ENCODE data around the gene SECTM1.

Gene SECTM1

GRCh38 chr17:82282239-82283207 lies 51.0 kb downstream of the SECTM1 start:
- H3K79me1 ChIP-seq (replicated peaks; ENCODE audit: low read length, poor library complexity, severe bottlenecking) = no peaks in the 10 kb centered on the region
- H2BK5ac ChIP-seq (ENCODE audit: low read depth, low read length, poor library complexity, severe bottlenecking) = no peak overlapping the region
- peak overlapping the region; percentile 34 for H2BK15ac ChIP-seq (ENCODE audit: low read depth, poor library complexity, severe bottlenecking)
- peak overlapping the region in 1 of 2 experiments; percentile 26 for H2BK12ac ChIP-seq (ENCODE audit: low read length in 2 of 2)
- peaks cover 32% of the 10 kb centered on the region for H3K4me1 ChIP-seq (ENCODE audit: control insufficient read depth, insufficient read depth, low read depth, low read length)
- peak overlapping the region; percentile 24 for H2AK5ac ChIP-seq (ENCODE audit: low read length, severe bottlenecking)
- no peak for DNase-seq
- H4K8ac ChIP-seq (ENCODE audit: low read length) = peak overlapping the region; percentile 53
- H3K27me3 ChIP-seq (ENCODE audit: control insufficient read depth in 1 of 2, insufficient read depth in 1 of 2, low read length in 2 of 2) = no peaks in the 10 kb centered on the region
- no peak overlapping the region for H3K4me3 ChIP-seq (ENCODE audit: insufficient read depth in 1 of 2, low read depth in 1 of 2, low read length in 2 of 2)
- H4K91ac ChIP-seq (ENCODE audit: low read length) = peak overlapping the region; percentile 66
- H3K23ac ChIP-seq (ENCODE audit: low read length in 2 of 2) = no peak overlapping the region
- H3K14ac ChIP-seq (ENCODE audit: low read length in 2 of 2) = peak overlapping the region in 1 of 2 experiments; percentile 58
- no peaks in the 10 kb centered on the region for H3K9me3 ChIP-seq (ENCODE audit: control insufficient read depth, low read length)
- no peak overlapping the region for H3K18ac ChIP-seq (ENCODE audit: low read depth in 1 of 2, low read length in 2 of 2)
- no peak overlapping the region for H2AFZ ChIP-seq (ENCODE audit: low read depth, low read length)
- H2BK120ac ChIP-seq (ENCODE audit: low read depth, low read length) = peak overlapping the region; percentile 11
- no peak overlapping the region for H3K27ac ChIP-seq (ENCODE audit: low read length, poor library complexity, severe bottlenecking)
- peaks cover 5 to 6% of the 10 kb centered on the region in 2 experiments for H3K36me3 ChIP-seq (ENCODE audit: control insufficient read depth in 1 of 2, insufficient read depth in 2 of 2, low read depth in 1 of 2, low read length in 2 of 2)
- no peak overlapping the region for H3K4me2 ChIP-seq (ENCODE audit: low read length, poor library complexity, severe bottlenecking)
- no peak overlapping the region for H3K4ac ChIP-seq (ENCODE audit: low read depth in 1 of 2, low read length in 2 of 2)
- 89% methylated on average over 24 of the region's 25 CpGs for WGBS
- peak overlapping the region; percentile 38 for H3K9ac ChIP-seq (ENCODE audit: low read length)

DNA sequence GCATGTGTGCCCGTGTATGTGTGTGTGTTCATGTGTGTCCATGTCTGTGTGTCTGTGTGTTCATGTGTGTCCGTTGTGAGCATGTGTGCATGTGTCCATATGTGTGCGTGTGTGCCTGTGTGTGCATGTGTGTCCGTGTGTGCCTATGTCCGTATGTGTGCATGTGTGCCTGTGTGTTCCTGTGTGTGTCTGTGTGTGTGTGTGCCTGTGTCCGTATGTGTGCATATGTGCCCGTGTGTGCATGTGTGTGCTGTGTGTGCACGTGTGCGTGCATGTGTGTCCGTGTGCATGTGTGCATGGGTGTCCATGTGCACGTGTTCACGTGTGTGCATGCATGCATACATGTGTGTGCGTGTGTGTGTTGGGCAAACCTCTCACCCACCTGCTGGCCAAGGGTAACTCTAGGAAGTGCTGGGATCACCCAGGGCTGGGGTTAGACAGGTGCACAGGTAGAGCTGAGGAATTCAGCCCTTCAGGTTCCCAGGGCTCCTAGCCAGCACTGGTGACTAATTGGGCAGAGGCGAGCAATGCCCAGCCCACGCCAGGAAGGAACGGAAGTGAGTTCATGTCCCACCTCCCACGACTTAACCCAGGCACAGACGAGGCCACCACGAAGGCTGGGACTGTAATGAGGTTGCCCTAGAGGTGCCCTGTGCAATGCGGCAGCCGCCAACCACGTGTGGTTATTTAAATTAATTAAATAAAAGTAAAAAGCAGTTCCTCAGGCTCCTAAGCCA lies 51.9 kb downstream of the SECTM1 start:
- no peaks in the 10 kb centered on the region for H3K27me3 ChIP-seq (ENCODE audit: control insufficient read depth in 1 of 2, insufficient read depth in 1 of 2, low read length in 2 of 2)
- H3K79me1 ChIP-seq (replicated peaks; ENCODE audit: low read length, poor library complexity, severe bottlenecking) = no peaks in the 10 kb centered on the region
- H3K18ac ChIP-seq (ENCODE audit: low read depth in 1 of 2, low read length in 2 of 2) = no peak overlapping the region
- no peak overlapping the region for H3K4me2 ChIP-seq (ENCODE audit: low read length, poor library complexity, severe bottlenecking)
- H3K36me3 ChIP-seq (ENCODE audit: control insufficient read depth in 1 of 2, insufficient read depth in 2 of 2, low read depth in 1 of 2, low read length in 2 of 2) = peaks cover 5 to 9% of the 10 kb centered on the region in 2 experiments
- H3K4me3 ChIP-seq (ENCODE audit: insufficient read depth in 1 of 2, low read depth in 1 of 2, low read length in 2 of 2) = no peak overlapping the region
- no peak overlapping the region for H2BK5ac ChIP-seq (ENCODE audit: low read depth, low read length, poor library complexity, severe bottlenecking)
- H3K27ac ChIP-seq (ENCODE audit: low read length, poor library complexity, severe bottlenecking) = no peak overlapping the region
- H4K91ac ChIP-seq (ENCODE audit: low read length) = no peak overlapping the region
- no peak overlapping the region for H2AK5ac ChIP-seq (ENCODE audit: low read length, severe bottlenecking)
- no peak overlapping the region for H2BK120ac ChIP-seq (ENCODE audit: low read depth, low read length)
- H3K9ac ChIP-seq (ENCODE audit: low read length) = peak overlapping the region; percentile 38
- no peak overlapping the region for H2AFZ ChIP-seq (ENCODE audit: low read depth, low read length)
- no peak for DNase-seq
- WGBS = 90% methylated on average over 17 of the region's 22 CpGs
- H4K8ac ChIP-seq (ENCODE audit: low read length) = peak overlapping the region; percentile 20
- H3K4me1 ChIP-seq (ENCODE audit: control insufficient read depth, insufficient read depth, low read depth, low read length) = peaks cover 32% of the 10 kb centered on the region
- no peak overlapping the region for H2BK15ac ChIP-seq (ENCODE audit: low read depth, poor library complexity, severe bottlenecking)
- H3K9me3 ChIP-seq (ENCODE audit: control insufficient read depth, low read length) = no peaks in the 10 kb centered on the region
- no peak overlapping the region for H3K4ac ChIP-seq (ENCODE audit: low read depth in 1 of 2, low read length in 2 of 2)
- peak overlapping the region in 1 of 2 experiments; percentile 3 for H3K14ac ChIP-seq (ENCODE audit: low read length in 2 of 2)
- no peak overlapping the region for H3K23ac ChIP-seq (ENCODE audit: low read length in 2 of 2)
- no peak overlapping the region for H2BK12ac ChIP-seq (ENCODE audit: low read length in 2 of 2)

DNA sequence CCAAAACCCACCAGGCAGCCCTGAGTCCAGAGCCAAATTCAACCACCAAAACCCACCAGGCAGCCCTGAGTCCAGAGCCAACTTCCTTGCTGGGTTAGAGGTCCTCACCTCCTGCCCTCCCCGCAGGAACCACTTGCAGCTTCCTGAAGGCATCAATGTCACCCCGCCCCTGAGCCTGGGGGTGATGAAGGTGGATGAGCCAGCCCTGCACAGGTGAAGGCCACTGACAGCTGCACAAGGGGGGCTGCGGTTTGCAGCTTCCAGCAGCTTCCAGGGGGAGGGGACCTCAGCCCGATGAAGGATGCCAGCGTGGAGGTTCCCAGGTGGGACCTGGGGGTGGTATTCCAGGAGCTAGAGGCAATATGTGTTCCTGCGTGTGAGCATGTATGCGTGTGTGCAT lies 52.5 kb downstream of the SECTM1 start:
- Histone ChIP-seq H3K4me1 (ENCODE audit: control insufficient read depth, insufficient read depth, low read depth, low read length) (peaks cover 32% of the 10 kb centered on the region), H4K8ac (ENCODE audit: low read length) (no peak overlapping the region), H3K4me2 (ENCODE audit: low read length, poor library complexity, severe bottlenecking) (no peak overlapping the region), H2BK15ac (ENCODE audit: low read depth, poor library complexity, severe bottlenecking) (no peak overlapping the region), H3K9ac (ENCODE audit: low read length) (no peak overlapping the region), H3K79me1 (replicated peaks; ENCODE audit: low read length, poor library complexity, severe bottlenecking) (no peaks in the 10 kb centered on the region), H3K4me3 (ENCODE audit: insufficient read depth in 1 of 2, low read depth in 1 of 2, low read length in 2 of 2) (no peak overlapping the region), H3K9me3 (ENCODE audit: control insufficient read depth, low read length) (no peaks in the 10 kb centered on the region), H3K4ac (ENCODE audit: low read depth in 1 of 2, low read length in 2 of 2) (no peak overlapping the region), H4K91ac (ENCODE audit: low read length) (no peak overlapping the region), H2BK120ac (ENCODE audit: low read depth, low read length) (no peak overlapping the region), H3K27me3 (ENCODE audit: control insufficient read depth in 1 of 2, insufficient read depth in 1 of 2, low read length in 2 of 2) (no peaks in the 10 kb centered on the region), H3K23ac (ENCODE audit: low read length in 2 of 2) (no peak overlapping the region), H2AK5ac (ENCODE audit: low read length, severe bottlenecking) (no peak overlapping the region), H2BK12ac (ENCODE audit: low read length in 2 of 2) (peak overlapping the region in 1 of 2 experiments; percentile 11), H3K27ac (ENCODE audit: low read length, poor library complexity, severe bottlenecking) (no peak overlapping the region), H3K14ac (ENCODE audit: low read length in 2 of 2) (no peak overlapping the region), H2AFZ (ENCODE audit: low read depth, low read length) (no peak overlapping the region), H3K36me3 (ENCODE audit: control insufficient read depth in 1 of 2, insufficient read depth in 2 of 2, low read depth in 1 of 2, low read length in 2 of 2) (peaks cover 5 to 9% of the 10 kb centered on the region in 2 experiments), H3K18ac (ENCODE audit: low read depth in 1 of 2, low read length in 2 of 2) (no peak overlapping the region), H2BK5ac (ENCODE audit: low read depth, low read length, poor library complexity, severe bottlenecking) (no peak overlapping the region)
- 88% methylated on average over 7 of the region's 7 CpGs for WGBS
- DNase-seq = no peak

- no peak overlapping the region for H2AK5ac ChIP-seq (ENCODE audit: low read length, severe bottlenecking)
- H2BK5ac ChIP-seq (ENCODE audit: low read depth, low read length, poor library complexity, severe bottlenecking) = no peak overlapping the region
- H3K9ac ChIP-seq (ENCODE audit: low read length) = no peak overlapping the region
- H3K4me2 ChIP-seq (ENCODE audit: low read length, poor library complexity, severe bottlenecking) = no peak overlapping the region
- no peak overlapping the region for H4K91ac ChIP-seq (ENCODE audit: low read length)
- no peak overlapping the region for H3K23ac ChIP-seq (ENCODE audit: low read length in 2 of 2)
- H3K9me3 ChIP-seq (ENCODE audit: control insufficient read depth, low read length) = no peaks in the 10 kb centered on the region
- H3K18ac ChIP-seq (ENCODE audit: low read depth in 1 of 2, low read length in 2 of 2) = no peak overlapping the region
- no peak overlapping the region for H2AFZ ChIP-seq (ENCODE audit: low read depth, low read length)
- no peak overlapping the region for H2BK12ac ChIP-seq (ENCODE audit: low read length in 2 of 2)
- no peak overlapping the region for H3K4ac ChIP-seq (ENCODE audit: low read depth in 1 of 2, low read length in 2 of 2)
- H3K79me1 ChIP-seq (replicated peaks; ENCODE audit: low read length, poor library complexity, severe bottlenecking) = no peaks in the 10 kb centered on the region
- no peak overlapping the region for H3K27ac ChIP-seq (ENCODE audit: low read length, poor library complexity, severe bottlenecking)
- H3K14ac ChIP-seq (ENCODE audit: low read length in 2 of 2) = no peak overlapping the region
- no peak overlapping the region for H2BK120ac ChIP-seq (ENCODE audit: low read depth, low read length)
- peaks cover 5 to 9% of the 10 kb centered on the region in 2 experiments for H3K36me3 ChIP-seq (ENCODE audit: control insufficient read depth in 1 of 2, insufficient read depth in 2 of 2, low read depth in 1 of 2, low read length in 2 of 2)
- no peak overlapping the region for H4K8ac ChIP-seq (ENCODE audit: low read length)
- no peak overlapping the region for H3K4me3 ChIP-seq (ENCODE audit: insufficient read depth in 1 of 2, low read depth in 1 of 2, low read length in 2 of 2)
- 98% methylated on average over 8 of the region's 8 CpGs for WGBS
- H2BK15ac ChIP-seq (ENCODE audit: low read depth, poor library complexity, severe bottlenecking) = no peak overlapping the region
- H3K27me3 ChIP-seq (ENCODE audit: control insufficient read depth in 1 of 2, insufficient read depth in 1 of 2, low read length in 2 of 2) = no peaks in the 10 kb centered on the region
- peaks cover 32% of the 10 kb centered on the region for H3K4me1 ChIP-seq (ENCODE audit: control insufficient read depth, insufficient read depth, low read depth, low read length)
- no peak for DNase-seq
Measured at GRCh38 chr17:82280537-82280936, 53.0 kb downstream of the SECTM1 start.
